Islet of Langerhans (tissue), 1 donor: ENCODE data around the gene LMTK3.
"Not testable (repeated sequence)": the region's sequence is repeated elsewhere in the genome, so short reads cannot be mapped to it uniquely, and the experiment has no call there.

Source experiments
- FAIRE-seq: peaks from one replicate; lab custom pipeline; 2011; peaks lifted over from hg19 to GRCh38; lab: Jason Lieb, UNC

Gene LMTK3

GRCh38 chr19:48540110-48540509 is 28.5 kb upstream of the LMTK3 start:
- FAIRE-seq, result no peak

- FAIRE-seq, result no peak
Measured at GRCh38 chr19:48539503-48540096, 28.0 kb upstream of the LMTK3 start.

GRCh38 chr19:48538057-48538456 is 26.4 kb upstream of the LMTK3 start:
- not testable (repeated sequence) for FAIRE-seq

- FAIRE-seq, result no peak
Measured at GRCh38 chr19:48537541-48537940, 25.9 kb upstream of the LMTK3 start.

- FAIRE-seq, result no peak
Measured at GRCh38 chr19:48533770-48534169, 22.1 kb upstream of the LMTK3 start.

- FAIRE-seq, result no peak
Measured at GRCh38 chr19:48530770-48531169, 19.1 kb upstream of the LMTK3 start.

GRCh38 chr19:48530066-48530720 is 18.6 kb upstream of the LMTK3 start:
- FAIRE-seq, result no peak

- FAIRE-seq, result no peak
Measured at GRCh38 chr19:48529156-48529555, 17.5 kb upstream of the LMTK3 start.

GRCh38 chr19:48524732-48525131 is 13.1 kb upstream of the LMTK3 start:
- no peak for FAIRE-seq

GRCh38 chr19:48524221-48524620 is 12.6 kb upstream of the LMTK3 start:
- no peak for FAIRE-seq

GRCh38 chr19:48520134-48520533 is 8.5 kb upstream of the LMTK3 start:
- FAIRE-seq, result no peak

- FAIRE-seq, result not testable (repeated sequence)
Measured at GRCh38 chr19:48519426-48519825, 7.8 kb upstream of the LMTK3 start.

- FAIRE-seq, result no peak
Measured at GRCh38 chr19:48518207-48518606, 6.6 kb upstream of the LMTK3 start.

- no peak for FAIRE-seq
Measured at GRCh38 chr19:48516536-48516935, 4.9 kb upstream of the LMTK3 start.

- no peak for FAIRE-seq
Measured at GRCh38 chr19:48514123-48514458, 2.5 kb upstream of the LMTK3 start.

- no peak for FAIRE-seq
Measured at GRCh38 chr19:48513289-48514122, 1.9 kb upstream of the LMTK3 start.

GRCh38 chr19:48512504-48513288 is 1.1 kb upstream of the LMTK3 start:
- FAIRE-seq, result no peak

- no peak for FAIRE-seq
Measured at GRCh38 chr19:48511321-48511731, 309 bp downstream of the LMTK3 start.

GRCh38 chr19:48510421-48511268 is 990 bp downstream of the LMTK3 start:
- FAIRE-seq, result no peak

- no peak for FAIRE-seq
Measured at GRCh38 chr19:48509467-48510194, 2.0 kb downstream of the LMTK3 start.
